DOHH2 (cell line): ENCODE results near the gene CDV3.

Experiments used
- H3F3A ChIP-seq: fragments of 200-600 bp; sonication (generic), shearing (Covaris generic); 2 replicates; pipeline ENCODE4 v1.6.0; 2016; ENCODE audit warnings: antibody characterized with exemption, mild to moderate bottlenecking; ENCODE audit not compliant: control insufficient read depth, insufficient read depth
- H3K27ac ChIP-seq: fragments of 200-600 bp; sonication (generic); 2 replicates; pipeline ENCODE4 v1.5.1; 2014; ENCODE audit warnings: low read depth, mild to moderate bottlenecking, low read length, moderate library complexity
- H3K27me3 ChIP-seq: fragments of 200-600 bp; sonication (generic); 2 replicates; pipeline ENCODE4 v1.6.1; 2014; ENCODE audit warnings: mild to moderate bottlenecking, low read length, mixed read lengths; ENCODE audit not compliant: control insufficient read depth
- H3K36me3 ChIP-seq: fragments of 200-600 bp; sonication (generic); 2 replicates; pipeline ENCODE4 v1.6.1; 2014; ENCODE audit warnings: mild to moderate bottlenecking, low read length, moderate library complexity, mixed read lengths; ENCODE audit not compliant: control insufficient read depth
- H3K4me1 ChIP-seq: fragments of 200-600 bp; sonication (generic); 2 replicates; pipeline ENCODE4 v1.6.1; 2014; ENCODE audit warnings: mild to moderate bottlenecking, low read length, mixed read lengths; ENCODE audit not compliant: control insufficient read depth
- H3K4me2 ChIP-seq: fragments of 200-600 bp; sonication (generic); 2 replicates; pipeline ENCODE4 v1.6.0; 2014; ENCODE audit warnings: mild to moderate bottlenecking, low read length, moderate library complexity
- H3K4me3 ChIP-seq: fragments of 200-600 bp; sonication (generic); 2 replicates; pipeline ENCODE4 v1.5.1; 2014; ENCODE audit warnings: mild to moderate bottlenecking, low read length, mixed read lengths
- H3K79me2 ChIP-seq: fragments of 200-600 bp; sonication (generic); 2 replicates; pipeline ENCODE4 v1.6.1; 2014; ENCODE audit warnings: mild to moderate bottlenecking, low read length, mixed read lengths; ENCODE audit not compliant: control insufficient read depth
- H3K9me2 ChIP-seq: fragments of 200-600 bp; sonication (generic); replicated peaks from 2 replicates; pipeline ENCODE4 v1.6.1; 2014; ENCODE audit warnings: mild to moderate bottlenecking, low read length, mixed read lengths; ENCODE audit not compliant: control insufficient read depth
- H3K9me3 ChIP-seq: fragments of 200-600 bp; sonication (generic); 2 replicates; pipeline ENCODE4 v1.6.1; 2014; ENCODE audit warnings: antibody characterized with exemption, low read length, mixed read lengths; ENCODE audit not compliant: control insufficient read depth, insufficient read depth
- H4K20me1 ChIP-seq: fragments of 200-600 bp; sonication (generic); 2 replicates; pipeline ENCODE4 v1.6.0; 2014; ENCODE audit warnings: low read depth, mild to moderate bottlenecking, antibody characterized with exemption, low read length, moderate library complexity; ENCODE audit not compliant: control insufficient read depth, insufficient read depth
- CTCF ChIP-seq: fragments of 200-600 bp; sonication (generic); IDR thresholded peaks from one replicate; pipeline ENCODE4 v1.5.1; 2014; ENCODE audit warnings: antibody characterized with exemption, mild to moderate bottlenecking, low read depth, low read length; ENCODE audit not compliant: poor library complexity, severe bottlenecking
- EZH2phosphoT487 ChIP-seq: fragments of 200-600 bp; sonication (generic); IDR thresholded peaks from 2 replicates; pipeline ENCODE4 v1.6.1; 2017; ENCODE audit warnings: borderline replicate concordance, mild to moderate bottlenecking, antibody characterized with exemption, low read length, moderate library complexity, mixed read lengths

CDV3 gene

GRCh38 chr3:133573054-133573628, 345 bp upstream of the CDV3 start:
- Histone ChIP-seq H3K4me3 (peak overlapping the region; percentile 78), H3K9me2 (no peaks in the 10 kb centered on the region), H3K4me1 (peaks cover 73% of the 10 kb centered on the region), H3K27ac (peak overlapping the region; percentile 95), H3F3A (peaks cover 27% of the 10 kb centered on the region), H3K4me2 (peak overlapping the region; percentile 81), H3K9me3 (no peaks in the 10 kb centered on the region), H3K36me3 (peaks cover 39% of the 10 kb centered on the region), H4K20me1 (peaks cover 17% of the 10 kb centered on the region), H3K27me3 (no peaks in the 10 kb centered on the region), H3K79me2 (peaks cover 46% of the 10 kb centered on the region)
- no peak for TF ChIP-seq EZH2phosphoT487
- TF ChIP-seq CTCF, result peak; percentile 8

- Histone ChIP-seq H3F3A (peaks cover 29% of the 10 kb centered on the region), H3K27ac (peak overlapping the region; percentile 72), H4K20me1 (peaks cover 25% of the 10 kb centered on the region), H3K79me2 (peaks cover 58% of the 10 kb centered on the region), H3K9me3 (no peaks in the 10 kb centered on the region), H3K4me3 (peak overlapping the region; percentile 86), H3K36me3 (peaks cover 51% of the 10 kb centered on the region), H3K4me2 (peak overlapping the region; percentile 71), H3K4me1 (peaks cover 73% of the 10 kb centered on the region), H3K9me2 (no peaks in the 10 kb centered on the region), H3K27me3 (no peaks in the 10 kb centered on the region)
- peak; percentile 23 for TF ChIP-seq CTCF
- no peak for TF ChIP-seq EZH2phosphoT487
These were observed 885 bp downstream of the CDV3 start for GRCh38 chr3:133574260-133574881.

GRCh38 chr3:133575086-133575485, 1.6 kb downstream of the CDV3 start:
- Histone ChIP-seq H3K79me2 (peaks cover 64% of the 10 kb centered on the region), H3K27ac (peak overlapping the region; percentile 72), H3K4me3 (peak overlapping the region; percentile 86), H4K20me1 (peaks cover 27% of the 10 kb centered on the region), H3K27me3 (no peaks in the 10 kb centered on the region), H3K9me3 (no peaks in the 10 kb centered on the region), H3K9me2 (no peaks in the 10 kb centered on the region), H3K4me1 (peaks cover 68% of the 10 kb centered on the region), H3F3A (peaks cover 29% of the 10 kb centered on the region), H3K36me3 (peaks cover 57% of the 10 kb centered on the region), H3K4me2 (peak overlapping the region; percentile 71)
- TF ChIP-seq EZH2phosphoT487 (no peak), CTCF (no peak)
